ENCODE results near the gene MYG1. TPM values are rescaled to one million over a fixed set of nuclear protein-coding genes. Genes with fewer than 3 reads are reported as not detected.
A peak's percentile ranks its signal among the peaks of the same experiment; 100 is the strongest.

MYG1 gene
- total and polyA plus RNA-seq, 2 of the 13 experiments (the other 11 are each of a cell fraction or from before 2014, with no cell fraction given) = 38.6 to 58.0 TPM

DNA sequence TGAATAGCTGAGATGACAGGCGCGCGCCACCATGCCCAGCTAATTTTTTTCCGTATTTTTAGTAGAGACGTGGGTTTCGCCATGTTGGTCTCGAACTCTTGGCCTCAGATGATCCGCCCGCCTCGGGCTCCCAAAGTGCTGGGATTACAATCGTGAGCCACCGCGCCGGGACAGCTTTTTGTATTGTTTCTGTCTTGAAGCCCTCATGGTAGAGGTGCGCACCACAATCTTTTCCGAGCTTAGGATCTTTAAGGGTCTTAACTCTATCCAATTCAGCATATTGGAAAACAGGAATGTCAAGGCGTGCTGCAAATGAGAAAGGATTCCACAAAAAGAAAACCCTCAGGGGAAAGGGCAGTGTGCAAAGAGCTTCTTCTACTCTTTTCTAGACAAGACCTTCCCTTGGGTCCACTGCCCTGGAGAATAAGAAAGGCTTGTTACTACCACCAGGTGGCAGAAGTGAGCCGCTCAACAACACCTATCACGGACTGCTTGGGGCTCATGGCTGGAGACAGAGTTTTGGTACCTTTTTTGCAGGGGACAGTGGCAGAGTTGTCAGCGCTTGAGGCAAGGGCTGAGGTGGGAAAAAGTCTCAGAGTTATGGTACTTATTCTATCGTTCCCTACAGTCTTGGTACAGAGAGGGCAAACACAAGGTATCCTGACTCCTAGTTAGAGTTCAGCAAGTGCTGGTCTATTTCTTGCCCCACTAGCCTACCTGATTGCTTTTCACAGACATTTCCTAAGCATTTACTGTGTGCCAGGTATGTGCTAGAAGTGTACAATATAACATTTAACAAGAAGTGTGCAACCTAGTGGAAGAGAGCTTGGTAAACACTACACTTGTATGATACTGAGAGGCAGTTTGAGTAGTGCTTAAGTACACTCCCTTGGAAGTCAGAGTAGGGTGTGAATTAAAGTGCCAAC, 53.1 kb downstream of the MYG1 start (continued):
- TF ChIP-seq KDM5A (IDR thresholded peaks at IDR 0.05; ENCODE audit: borderline replicate concordance, low read length) = no peak
- TF ChIP-seq SALL1 (CRISPR knock-in tag; IDR thresholded peaks at IDR 0.05) = peak; percentile 24; the same call in 1 of the 2 replicates
- TF ChIP-seq THAP11 (CRISPR knock-in tag; IDR thresholded peaks at IDR 0.05) = peak; percentile 23; the same call in 1 of the 2 replicates
- TF ChIP-seq AHDC1 (CRISPR knock-in tag; IDR thresholded peaks at IDR 0.05; ENCODE audit: borderline replicate concordance) = no peak
- no peak for TF ChIP-seq GATA4 (IDR thresholded peaks at IDR 0.05; ENCODE audit: borderline replicate concordance, low read depth)
- TF ChIP-seq HNRNPLL (IDR thresholded peaks at IDR 0.05; ENCODE audit: low read depth, low read length, poor library complexity, severe bottlenecking) = no peak
- TF ChIP-seq ZNF350 (CRISPR knock-in tag; IDR thresholded peaks at IDR 0.05; ENCODE audit: borderline replicate concordance, low read depth) = no peak
- TF ChIP-seq ZFP62 (CRISPR knock-in tag; IDR thresholded peaks at IDR 0.05) = no peak
- TF ChIP-seq ZNF775 (CRISPR knock-in tag; IDR thresholded peaks at IDR 0.05; ENCODE audit: borderline replicate concordance) = no peak
- TF ChIP-seq, protein P1, sequence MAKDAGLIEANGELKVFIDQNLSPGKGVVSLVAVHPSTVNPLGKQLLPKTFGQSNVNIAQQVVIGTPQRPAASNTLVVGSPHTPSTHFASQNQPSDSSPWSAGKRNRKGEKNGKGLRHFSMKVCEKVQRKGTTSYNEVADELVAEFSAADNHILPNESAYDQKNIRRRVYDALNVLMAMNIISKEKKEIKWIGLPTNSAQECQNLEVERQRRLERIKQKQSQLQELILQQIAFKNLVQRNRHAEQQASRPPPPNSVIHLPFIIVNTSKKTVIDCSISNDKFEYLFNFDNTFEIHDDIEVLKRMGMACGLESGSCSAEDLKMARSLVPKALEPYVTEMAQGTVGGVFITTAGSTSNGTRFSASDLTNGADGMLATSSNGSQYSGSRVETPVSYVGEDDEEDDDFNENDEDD (CRISPR knock-in tag; IDR thresholded peaks at IDR 0.05; ENCODE audit: borderline replicate concordance) = no peak
- TF ChIP-seq, protein P2, sequence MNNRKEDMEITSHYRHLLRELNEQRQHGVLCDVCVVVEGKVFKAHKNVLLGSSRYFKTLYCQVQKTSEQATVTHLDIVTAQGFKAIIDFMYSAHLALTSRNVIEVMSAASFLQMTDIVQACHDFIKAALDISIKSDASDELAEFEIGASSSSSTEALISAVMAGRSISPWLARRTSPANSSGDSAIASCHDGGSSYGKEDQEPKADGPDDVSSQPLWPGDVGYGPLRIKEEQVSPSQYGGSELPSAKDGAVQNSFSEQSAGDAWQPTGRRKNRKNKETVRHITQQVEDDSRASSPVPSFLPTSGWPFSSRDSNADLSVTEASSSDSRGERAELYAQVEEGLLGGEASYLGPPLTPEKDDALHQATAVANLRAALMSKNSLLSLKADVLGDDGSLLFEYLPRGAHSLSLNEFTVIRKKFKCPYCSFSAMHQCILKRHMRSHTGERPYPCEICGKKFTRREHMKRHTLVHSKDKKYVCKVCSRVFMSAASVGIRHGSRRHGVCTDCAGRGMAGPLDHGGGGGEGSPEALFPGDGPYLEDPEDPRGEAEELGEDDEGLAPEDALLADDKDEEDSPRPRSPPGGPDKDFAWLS (CRISPR knock-in tag; IDR thresholded peaks at IDR 0.05; ENCODE audit: borderline replicate concordance) = no peak
- TF ChIP-seq, protein P3, sequence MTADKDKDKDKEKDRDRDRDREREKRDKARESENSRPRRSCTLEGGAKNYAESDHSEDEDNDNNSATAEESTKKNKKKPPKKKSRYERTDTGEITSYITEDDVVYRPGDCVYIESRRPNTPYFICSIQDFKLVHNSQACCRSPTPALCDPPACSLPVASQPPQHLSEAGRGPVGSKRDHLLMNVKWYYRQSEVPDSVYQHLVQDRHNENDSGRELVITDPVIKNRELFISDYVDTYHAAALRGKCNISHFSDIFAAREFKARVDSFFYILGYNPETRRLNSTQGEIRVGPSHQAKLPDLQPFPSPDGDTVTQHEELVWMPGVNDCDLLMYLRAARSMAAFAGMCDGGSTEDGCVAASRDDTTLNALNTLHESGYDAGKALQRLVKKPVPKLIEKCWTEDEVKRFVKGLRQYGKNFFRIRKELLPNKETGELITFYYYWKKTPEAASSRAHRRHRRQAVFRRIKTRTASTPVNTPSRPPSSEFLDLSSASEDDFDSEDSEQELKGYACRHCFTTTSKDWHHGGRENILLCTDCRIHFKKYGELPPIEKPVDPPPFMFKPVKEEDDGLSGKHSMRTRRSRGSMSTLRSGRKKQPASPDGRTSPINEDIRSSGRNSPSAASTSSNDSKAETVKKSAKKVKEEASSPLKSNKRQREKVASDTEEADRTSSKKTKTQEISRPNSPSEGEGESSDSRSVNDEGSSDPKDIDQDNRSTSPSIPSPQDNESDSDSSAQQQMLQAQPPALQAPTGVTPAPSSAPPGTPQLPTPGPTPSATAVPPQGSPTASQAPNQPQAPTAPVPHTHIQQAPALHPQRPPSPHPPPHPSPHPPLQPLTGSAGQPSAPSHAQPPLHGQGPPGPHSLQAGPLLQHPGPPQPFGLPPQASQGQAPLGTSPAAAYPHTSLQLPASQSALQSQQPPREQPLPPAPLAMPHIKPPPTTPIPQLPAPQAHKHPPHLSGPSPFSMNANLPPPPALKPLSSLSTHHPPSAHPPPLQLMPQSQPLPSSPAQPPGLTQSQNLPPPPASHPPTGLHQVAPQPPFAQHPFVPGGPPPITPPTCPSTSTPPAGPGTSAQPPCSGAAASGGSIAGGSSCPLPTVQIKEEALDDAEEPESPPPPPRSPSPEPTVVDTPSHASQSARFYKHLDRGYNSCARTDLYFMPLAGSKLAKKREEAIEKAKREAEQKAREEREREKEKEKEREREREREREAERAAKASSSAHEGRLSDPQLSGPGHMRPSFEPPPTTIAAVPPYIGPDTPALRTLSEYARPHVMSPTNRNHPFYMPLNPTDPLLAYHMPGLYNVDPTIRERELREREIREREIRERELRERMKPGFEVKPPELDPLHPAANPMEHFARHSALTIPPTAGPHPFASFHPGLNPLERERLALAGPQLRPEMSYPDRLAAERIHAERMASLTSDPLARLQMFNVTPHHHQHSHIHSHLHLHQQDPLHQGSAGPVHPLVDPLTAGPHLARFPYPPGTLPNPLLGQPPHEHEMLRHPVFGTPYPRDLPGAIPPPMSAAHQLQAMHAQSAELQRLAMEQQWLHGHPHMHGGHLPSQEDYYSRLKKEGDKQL (CRISPR knock-in tag; IDR thresholded peaks at IDR 0.05; ENCODE audit: low read depth) = no peak
- TF ChIP-seq CENPX (CRISPR knock-in tag; IDR thresholded peaks at IDR 0.05) = no peak

Measured in HepG2 (cell line).